CD4-positive, alpha-beta T cell treated with Interleukin-15 for 1 hour (primary cell): Measurements from ENCODE around the gene TSC22D1.
"Not testable (repeated sequence)": the region's sequence is repeated elsewhere in the genome, so short reads cannot be mapped to it uniquely, and the experiment has no call there.

Experiments used
- DNase-seq: peaks from one replicate; pipeline ENCODE4 v3.0.0-alpha.2; 2020

The TSC22D1 gene

GRCh38 chr13:44498502-44498901, 77.6 kb downstream of the TSC22D1 start:
- no peak for DNase-seq

GRCh38 chr13:44497801-44498200, 78.3 kb downstream of the TSC22D1 start:
- DNase-seq: no peak

GRCh38 chr13:44493213-44493812, 82.8 kb downstream of the TSC22D1 start:
- DNase-seq: no peak

GRCh38 chr13:44489751-44490150, 86.4 kb downstream of the TSC22D1 start:
- no peak for DNase-seq

- no peak for DNase-seq
These were observed 88.1 kb downstream of the TSC22D1 start for GRCh38 chr13:44487989-44488388.

- no peak for DNase-seq
These were observed 91.5 kb downstream of the TSC22D1 start for GRCh38 chr13:44484562-44485138.

GRCh38 chr13:44474122-44474910, 101.8 kb downstream of the TSC22D1 start:
- no peak for DNase-seq

- DNase-seq: no peak
These were observed 104.4 kb downstream of the TSC22D1 start for GRCh38 chr13:44471686-44472085.

GRCh38 chr13:44470638-44471562, 105.2 kb downstream of the TSC22D1 start:
- no peak for DNase-seq

- no peak for DNase-seq
These were observed 107.3 kb downstream of the TSC22D1 start for GRCh38 chr13:44468874-44469273.

GRCh38 chr13:44465318-44465717, 110.8 kb downstream of the TSC22D1 start:
- DNase-seq: no peak

- no peak for DNase-seq
These were observed 111.7 kb downstream of the TSC22D1 start for GRCh38 chr13:44464471-44464870.

- no peak for DNase-seq
These were observed 112.4 kb downstream of the TSC22D1 start for GRCh38 chr13:44463759-44464158.

- DNase-seq: no peak
These were observed 116.5 kb downstream of the TSC22D1 start for GRCh38 chr13:44459674-44460073.

- no peak for DNase-seq
These were observed 117.7 kb downstream of the TSC22D1 start for GRCh38 chr13:44458313-44458975.

- DNase-seq: not testable (repeated sequence)
These were observed 119.9 kb downstream of the TSC22D1 start for GRCh38 chr13:44456212-44456611.

- DNase-seq: no peak
These were observed 120.4 kb downstream of the TSC22D1 start for GRCh38 chr13:44455769-44456168.

GRCh38 chr13:44453881-44454280, 122.2 kb downstream of the TSC22D1 start:
- no peak for DNase-seq

- DNase-seq: no peak
These were observed 123.1 kb downstream of the TSC22D1 start for GRCh38 chr13:44453069-44453468.

GRCh38 chr13:44452418-44452817, 123.7 kb downstream of the TSC22D1 start:
- no peak for DNase-seq

- no peak for DNase-seq
These were observed 124.5 kb downstream of the TSC22D1 start for GRCh38 chr13:44451651-44452050.

- DNase-seq: no peak
These were observed 125.0 kb downstream of the TSC22D1 start for GRCh38 chr13:44451126-44451525.
